HepG2 (cell line): ENCODE measurements around the gene RNF25. TPM values are rescaled to one million over a fixed set of nuclear protein-coding genes. Genes with fewer than 3 reads are reported as not detected.
A peak's percentile ranks its signal among the peaks of the same experiment; 100 is the strongest.

ENCODE experiments used
- ASH2L ChIP-seq: fragments of 300-600, 200-600 bp; sonication (generic); IDR thresholded peaks from 2 replicates; pipeline ENCODE4 v1.7.0; 2017; ENCODE audit warnings: low read depth, mild to moderate bottlenecking, moderate library complexity, mixed read lengths, low read length; ENCODE audit not compliant: insufficient read length
- ATF7 ChIP-seq, 2 experiments: fragments of 450-650 bp in 1 of 2; sonication (generic) in 1 of 2; formaldehyde crosslinking in 1 of 2; IDR thresholded peaks; 2 replicates each; pipeline versions ENCODE4 v1.4.0 to v1.6.1; 2016 to 2020; ENCODE audit warnings: antibody characterized with exemption in 1 of 2, mild to moderate bottlenecking in 1 of 2, missing genetic modification reagents in 1 of 2
- BORCS8-MEF2B ChIP-seq: sonication (generic); formaldehyde crosslinking; IDR thresholded peaks from 2 replicates; pipeline ENCODE4 v1.8.0; 2022; ENCODE audit warnings: mild to moderate bottlenecking, missing genetic modification reagents
- BRCA1 ChIP-seq: sonication (generic); formaldehyde crosslinking; IDR thresholded peaks from 2 replicates; pipeline ENCODE4 v1.4.0; 2020; ENCODE audit warnings: missing genetic modification reagents
- DPF2 ChIP-seq: sonication (generic); formaldehyde crosslinking; IDR thresholded peaks from 2 replicates; pipeline ENCODE4 v1.4.0; 2020; ENCODE audit warnings: mild to moderate bottlenecking, low read depth, missing genetic modification reagents, borderline replicate concordance
- DRAP1 ChIP-seq: IDR thresholded peaks from 2 replicates; pipeline ENCODE4 v1.6.1; 2016; ENCODE audit warnings: missing genetic modification reagents, missing compliant biosample characterization
- E2F5 ChIP-seq: sonication (generic); formaldehyde crosslinking; conservative IDR thresholded peaks from 2 replicates; pipeline ENCODE4 v1.4.0; 2020; ENCODE audit warnings: missing genetic modification reagents
- ETV6 ChIP-seq: sonication (generic); formaldehyde crosslinking; conservative IDR thresholded peaks from 2 replicates; pipeline ENCODE4 v1.4.0; 2020; ENCODE audit warnings: missing genetic modification reagents
- GZF1 ChIP-seq: sonication (generic); formaldehyde crosslinking; IDR thresholded peaks from 2 replicates; pipeline ENCODE4 v1.5.1; 2020; ENCODE audit warnings: mild to moderate bottlenecking, missing genetic modification reagents
- LRRFIP1 ChIP-seq: sonication (generic); formaldehyde crosslinking; conservative IDR thresholded peaks from 2 replicates; pipeline ENCODE4 v1.4.0; 2020; ENCODE audit warnings: missing genetic modification reagents
- NR0B2 ChIP-seq: sonication (generic); formaldehyde crosslinking; IDR thresholded peaks from 2 replicates; pipeline ENCODE4 v1.4.0; 2020; ENCODE audit warnings: mild to moderate bottlenecking, missing genetic modification reagents
- NR3C1 ChIP-seq: sonication (generic); formaldehyde crosslinking; IDR thresholded peaks from 2 replicates; pipeline ENCODE4 v1.4.0; 2020; ENCODE audit warnings: missing genetic modification reagents
- PHF21A ChIP-seq: sonication (generic); formaldehyde crosslinking; IDR thresholded peaks from 2 replicates; pipeline ENCODE4 v1.5.0; 2020; ENCODE audit warnings: mild to moderate bottlenecking, missing genetic modification reagents
- POLR2G ChIP-seq: fragments of 200-400 bp; formaldehyde crosslinking; IDR thresholded peaks from 2 replicates; pipeline ENCODE4 v1.6.1; 2018; ENCODE audit warnings: mild to moderate bottlenecking, low read depth, low read length, moderate library complexity
- RFX3 ChIP-seq: IDR thresholded peaks from 2 replicates; pipeline ENCODE4 v1.6.1; 2016; ENCODE audit warnings: missing biosample characterization, missing genetic modification reagents
- ZBTB21 ChIP-seq: sonication (generic); formaldehyde crosslinking; IDR thresholded peaks from 2 replicates; pipeline ENCODE4 v1.4.0; 2020; ENCODE audit warnings: missing genetic modification reagents
- ZNF143 ChIP-seq: sonication (generic); formaldehyde crosslinking; IDR thresholded peaks from 2 replicates; pipeline ENCODE4 v1.4.0; 2020; ENCODE audit warnings: missing genetic modification reagents
- ZNF20 ChIP-seq: sonication (generic); formaldehyde crosslinking; IDR thresholded peaks from 2 replicates; pipeline ENCODE4 v1.4.0; 2020; ENCODE audit warnings: mild to moderate bottlenecking, moderate library complexity, missing genetic modification reagents
- ZNF280D ChIP-seq: sonication (generic); formaldehyde crosslinking; IDR thresholded peaks from 2 replicates; pipeline ENCODE4 v1.5.1; 2020; ENCODE audit warnings: mild to moderate bottlenecking, missing genetic modification reagents
- ZNF501 ChIP-seq: sonication (generic); formaldehyde crosslinking; IDR thresholded peaks from 2 replicates; pipeline ENCODE4 v1.5.1; 2020; ENCODE audit warnings: mild to moderate bottlenecking, moderate library complexity, missing genetic modification reagents
- ZNF557 ChIP-seq: sonication (generic); formaldehyde crosslinking; IDR thresholded peaks from 2 replicates; pipeline ENCODE4 v1.4.0; 2020; ENCODE audit warnings: missing genetic modification reagents
- ZNF775 ChIP-seq: sonication (generic); formaldehyde crosslinking; IDR thresholded peaks from 2 replicates; pipeline ENCODE4 v1.4.0; 2020; ENCODE audit warnings: missing genetic modification reagents, mild to moderate bottlenecking, moderate library complexity, borderline replicate concordance
- ZNF792 ChIP-seq: IDR thresholded peaks from 2 replicates; pipeline ENCODE4 v1.6.1; 2016
- polyA plus RNA-seq, 8 experiments: library from polyadenylated mRNA; depleted of rRNA in 3 of 8; stranded (reverse) in 7 of 8; unstranded in 1 of 8; fragments of >200 nt; fragmentation: Illumina TruSeq in 4 of 8; extraction: Trizol in 4 of 8; gene quantifications; 2 replicates each; pipeline versions ENCODE4 v1.2.1 to v1.2.3, GENCODE V29; 2011 to 2016; ENCODE audit warnings: low read depth in 4 of 8, missing spikeins in 1 of 8, mixed read lengths in 1 of 8; ENCODE audit not compliant: insufficient read depth in 1 of 8
- total RNA-seq, 5 experiments: library from RNA; depleted of rRNA; stranded (reverse); fragments of >200 nt; fragmentation: Illumina TruSeq; extraction: Trizol; gene quantifications; 2 replicates each; pipeline ENCODE4 v1.2.3, GENCODE V29; 2016; ENCODE audit warnings: low read depth in 1 of 5

RNF25 gene
- total and polyA plus RNA-seq, 2 of the 13 experiments (the other 11 are each of a cell fraction or from before 2014, with no cell fraction given): 37.0 to 87.6 TPM

GRCh38 chr2:218659988-218660358, 11.8 kb downstream of the RNF25 start (continued):
- TF ChIP-seq PHF21A (CRISPR knock-in tag) (no peak), ZNF143 (no peak; the same call in 1 of the 2 replicates), BORCS8-MEF2B (CRISPR knock-in tag) (no peak), ZNF20 (CRISPR knock-in tag) (no peak), BRCA1 (no peak), DPF2 (CRISPR knock-in tag) (no peak), ASH2L (peak; percentile 19), DRAP1 (CRISPR knock-in tag) (no peak), ZNF501 (CRISPR knock-in tag) (no peak), ZBTB21 (CRISPR knock-in tag) (no peak), ZNF557 (no peak), NR0B2 (CRISPR knock-in tag) (0 out of 2 replicates have a peak, but pooled peaks have one; percentile 21), NR3C1 (no peak), GZF1 (no peak), POLR2G (no peak), ZNF280D (no peak), RFX3 (no peak), ETV6 (no peak), LRRFIP1 (CRISPR knock-in tag) (no peak), E2F5 (CRISPR knock-in tag) (no peak), ATF7 (IDR thresholded peaks at IDR 0.05) (no peak), ATF7 (CRISPR knock-in tag; IDR thresholded peaks at IDR 0.05) (no peak), ZNF775 (CRISPR knock-in tag) (no peak), ZNF792 (CRISPR knock-in tag) (no peak)
